ENCODE results near the gene GP1BA. TPM values are rescaled to one million over a fixed set of nuclear protein-coding genes. Genes with fewer than 3 reads are reported as not detected.

Gene GP1BA
- total RNA-seq (2013; cell fraction: nucleolus; rRNA removed): not detected in 2 replicates
- total RNA-seq (2014; rRNA removed): 0.06 and 0.49 TPM in 2 replicates
- 0.04 and 0.14 TPM in 2 replicates for total RNA-seq (2014; rRNA removed; fragmentation: Illumina TruSeq; extraction: Trizol)
- total RNA-seq (2021): 0.67 and 0.74 TPM in 2 replicates
- polyA plus RNA-seq (2011; ENCODE audit: low read depth): 1.9 TPM
- polyA plus RNA-seq (2011; rRNA removed): not detected in 2 replicates
- polyA plus RNA-seq (2011; cell fraction: cytosol; rRNA removed): 0.03 and 0.12 TPM in 2 replicates
- 0.04 and 0.07 TPM in 2 replicates for polyA plus RNA-seq (2011; cell fraction: nucleus; rRNA removed)
- polyA plus RNA-seq (2012): 1.1 and 2.5 TPM in 2 replicates
- 0.25 and 0.59 TPM in 2 replicates for polyA plus RNA-seq (2014; fragmentation: Illumina TruSeq; extraction: Trizol)
- under 1 TPM; 0.05 to 0.11 TPM for polyA plus RNA-seq (2014; fragmentation: Nextera tagmentation; extraction: Ambion mirVana)
- polyA plus RNA-seq (2014; rRNA removed): 0.28 and 0.43 TPM in 2 replicates
- under 1 TPM; 0.35 to 0.64 TPM for polyA plus RNA-seq (2016; fragmentation: Nextera tagmentation; extraction: Ambion mirVana)
- 0.15 and 0.26 TPM in 2 replicates for polyA minus RNA-seq (2011; rRNA and poly(A)+ RNA removed)
- not detected in 2 replicates for polyA minus RNA-seq (2011; cell fraction: cytosol; rRNA and poly(A)+ RNA removed)
- not detected in 2 replicates for polyA minus RNA-seq (2011; cell fraction: nucleus; rRNA and poly(A)+ RNA removed)
- Bru-seq, nascent RNA: percentile 21 among the genes with signal in this experiment
- percentile 33 among the genes with signal in this experiment for BruChase-seq, experiment 1, labeled RNA remaining after a 6-hour chase
- percentile 22 among the genes with signal in this experiment for BruChase-seq, experiment 2, labeled RNA remaining after a 2-hour chase
- long read RNA-seq, experiment 1: 0 reads
- long read RNA-seq, experiment 2, partial matches to known transcripts: 0 of 5 reads
- long read RNA-seq, experiment 2, other reads (novel, unspliced or antisense): 5 of 5 reads

GRCh38 chr17:4931963-4932362, at the start of gene GP1BA:
GP1BA (plus strand) TSS chr17:4932277; CDS start chr17:4932605, 328 bp downstream.
- ChIA-PET RAD21 (ENCODE audit: unreplicated experiment) (no interaction called here), SMC1A (ENCODE audit: uncharacterized antibody, unreplicated experiment) (no interaction called here), POLR2A (interaction anchor here (1.3 kb wide), 1 partner anchor 13 kb away, joined by 3 read pairs; no protein-coding TSS in a partner anchor), CTCF (interaction anchor here (1.0 kb wide), 1 partner anchor 49 kb away, joined by 3 read pairs; no protein-coding TSS in a partner anchor)
- Histone ChIP-seq H3K4me1 (ENCODE audit: control insufficient read depth, insufficient read depth, low read length) (peaks cover 21% of the 10 kb centered on the region), H3K9ac (ENCODE audit: control insufficient read depth, insufficient read depth, low read length) (no peak within 1 kb of the TSS), H3K9me3 (replicated peaks; ENCODE audit: control insufficient read depth, insufficient read depth, low read length) (no peaks in the 10 kb centered on the region), H2AFZ (ENCODE audit: control insufficient read depth, low read depth, low read length) (0 out of 2 replicates have a peak within 1 kb of the TSS, but pooled peaks have one; percentile 12), H3K4me3 (no peak within 1 kb of the TSS; the same call in 1 of the 2 replicates), H4K20me1 (ENCODE audit: control insufficient read depth, insufficient read depth) (no peaks in the 10 kb centered on the region), H3K4me2 (ENCODE audit: control insufficient read depth, insufficient read depth) (0 out of 2 replicates have a peak within 1 kb of the TSS, but pooled peaks have one; percentile 30), H3K36me3 (ENCODE audit: control insufficient read depth in 2 of 2, insufficient read depth in 2 of 2, low read length in 1 of 2) (peaks cover 0 to 10% of the 10 kb centered on the region in 2 experiments; a peak in 2 of 4 replicates), H3K79me2 (ENCODE audit: control insufficient read depth, insufficient read depth, low read length) (no peaks in the 10 kb centered on the region), H3K27me3 (replicated peaks in 1 of 2; ENCODE audit: control insufficient read depth in 2 of 2, insufficient read depth in 2 of 2, low read length in 1 of 2) (no peaks in the 10 kb centered on the region), H3K27ac (ENCODE audit: control insufficient read depth, insufficient read depth) (peak within 1 kb of the TSS; percentile 39)
- DNase-seq (ENCODE audit: low read depth, low spot score) (no peak), FAIRE-seq (no peak), ATAC-seq (peak; percentile 32)
- intact Hi-C loops (cut with micrococcal nuclease; ENCODE audit: unreplicated experiment) (no loop called here), in situ Hi-C loops (cut with MboI) (no loop called here)
- no TSS peak for BruUV-seq (replicated peaks)
- WGBS (ENCODE audit: insufficient coverage, insufficient replicate concordance, low lambda C conversion rate, missing lambda C conversion rate): 53% methylated on average over 14 of the region's 14 CpGs
- TF ChIP-seq SPI1 (IDR thresholded peaks at IDR 0.05; ENCODE audit: borderline replicate concordance, insufficient read depth, low read depth, low read length) (peak; percentile 79), SIN3A (IDR thresholded peaks at IDR 0.05; ENCODE audit: low read depth, low read length) (no peak), MEF2B (IDR thresholded peaks at IDR 0.05; ENCODE audit: partially characterized antibody, poor library complexity, severe bottlenecking) (peak; percentile 39), CHD4 (IDR thresholded peaks at IDR 0.05) (no peak), EED (IDR thresholded peaks at IDR 0.05; ENCODE audit: low read depth) (peak; percentile 69), YY1 (IDR thresholded peaks at IDR 0.05; ENCODE audit: low read depth, low read length) (peak; percentile 36; the same call in 1 of the 2 replicates), SRF (IDR thresholded peaks at IDR 0.05; ENCODE audit: low read depth in 2 of 2, low read length in 2 of 2) (peak in 1 of 2 experiments; percentile 60; a peak in 1 of 4 replicates), NFIC (IDR thresholded peaks at IDR 0.05; ENCODE audit: low read depth, low read length) (0 out of 2 replicates have a peak, but pooled peaks have one; percentile 28), ETV6 (conservative IDR thresholded peaks at IDR 0.05 in 1 of 2, IDR thresholded peaks at IDR 0.05 in 1 of 2; ENCODE audit: borderline replicate concordance in 1 of 2, low read depth in 1 of 2) (0 out of 4 replicates have a peak, but pooled peaks of 1 of the 2 experiments have one; percentile 22), IKZF1 (conservative IDR thresholded peaks at IDR 0.05) (peak; percentile 73), RELA (IDR thresholded peaks at IDR 0.05; ENCODE audit: borderline replicate concordance, partially characterized antibody) (peak; percentile 56), CUX1 (IDR thresholded peaks at IDR 0.05; ENCODE audit: insufficient replicate concordance, low read depth, low read length) (no peak), PAX5 (IDR thresholded peaks at IDR 0.05; ENCODE audit: borderline replicate concordance, low read depth, low read length) (0 out of 2 replicates have a peak, but pooled peaks have one; percentile 24)
